Rectal smooth muscle tissue (tissue), 1 donor: Measurements from ENCODE around the gene PCMT1.

Experiments
- H3K27ac ChIP-seq: one replicate; pipeline ENCODE4 v1.7.0; 2013; ENCODE audit warnings: low read depth, low read length, inconsistent platforms
- H3K27me3 ChIP-seq: one replicate; pipeline ENCODE4 v1.7.0; 2013; ENCODE audit warnings: low read length; ENCODE audit not compliant: control insufficient read depth, insufficient read depth
- H3K36me3 ChIP-seq: one replicate; pipeline ENCODE4 v1.7.0; 2013; ENCODE audit warnings: low read length; ENCODE audit not compliant: control insufficient read depth, insufficient read depth
- H3K4me1 ChIP-seq: one replicate; pipeline ENCODE4 v1.7.0; 2013; ENCODE audit warnings: low read length; ENCODE audit not compliant: control insufficient read depth, insufficient read depth
- H3K4me3 ChIP-seq: one replicate; pipeline ENCODE4 v1.7.0; 2013; ENCODE audit warnings: low read length
- H3K9ac ChIP-seq: one replicate; pipeline ENCODE4 v1.7.0; 2013; ENCODE audit warnings: low read length

Gene PCMT1

GRCh38 chr6:149779644-149779963, 30.1 kb downstream of the PCMT1 start:
- Histone ChIP-seq H3K36me3 (peaks cover 8% of the 10 kb centered on the region), H3K4me1 (no peaks in the 10 kb centered on the region), H3K9ac (no peak overlapping the region), H3K4me3 (no peak overlapping the region), H3K27ac (no peak overlapping the region), H3K27me3 (no peaks in the 10 kb centered on the region)

GRCh38 chr6:149781715-149782114, 32.2 kb downstream of the PCMT1 start:
- Histone ChIP-seq H3K9ac (no peak overlapping the region), H3K27me3 (no peaks in the 10 kb centered on the region), H3K4me3 (no peak overlapping the region), H3K27ac (no peak overlapping the region), H3K36me3 (peaks cover 6% of the 10 kb centered on the region), H3K4me1 (no peaks in the 10 kb centered on the region)

GRCh38 chr6:149782337-149782736, 32.8 kb downstream of the PCMT1 start:
- no peaks in the 10 kb centered on the region for H3K4me1 ChIP-seq
- H3K9ac ChIP-seq = no peak overlapping the region
- H3K4me3 ChIP-seq = no peak overlapping the region
- peaks cover 6% of the 10 kb centered on the region for H3K36me3 ChIP-seq
- H3K27me3 ChIP-seq = no peaks in the 10 kb centered on the region
- no peak overlapping the region for H3K27ac ChIP-seq

- Histone ChIP-seq H3K36me3 (peaks cover 6% of the 10 kb centered on the region), H3K4me3 (no peak overlapping the region), H3K27ac (no peak overlapping the region), H3K27me3 (no peaks in the 10 kb centered on the region), H3K4me1 (no peaks in the 10 kb centered on the region), H3K9ac (no peak overlapping the region)
Measured at GRCh38 chr6:149783551-149783950, 34.0 kb downstream of the PCMT1 start.

- Histone ChIP-seq H3K27me3 (no peaks in the 10 kb centered on the region), H3K9ac (no peak overlapping the region), H3K36me3 (peaks cover 4% of the 10 kb centered on the region), H3K4me1 (no peaks in the 10 kb centered on the region), H3K27ac (no peak overlapping the region), H3K4me3 (no peak overlapping the region)
Measured at GRCh38 chr6:149806127-149806526, 56.6 kb downstream of the PCMT1 start.

GRCh38 chr6:149809798-149810197, 60.3 kb downstream of the PCMT1 start:
- Histone ChIP-seq H3K4me3 (no peak overlapping the region), H3K4me1 (no peaks in the 10 kb centered on the region), H3K36me3 (no peaks in the 10 kb centered on the region), H3K27me3 (no peaks in the 10 kb centered on the region), H3K9ac (no peak overlapping the region), H3K27ac (no peak overlapping the region)

GRCh38 chr6:149813351-149813750, 63.8 kb downstream of the PCMT1 start:
- Histone ChIP-seq H3K36me3 (no peaks in the 10 kb centered on the region), H3K27ac (no peak overlapping the region), H3K4me3 (no peak overlapping the region), H3K9ac (no peak overlapping the region), H3K27me3 (no peaks in the 10 kb centered on the region), H3K4me1 (no peaks in the 10 kb centered on the region)

- Histone ChIP-seq H3K27me3 (no peaks in the 10 kb centered on the region), H3K4me3 (no peak overlapping the region), H3K27ac (no peak overlapping the region), H3K4me1 (no peaks in the 10 kb centered on the region), H3K36me3 (no peaks in the 10 kb centered on the region), H3K9ac (no peak overlapping the region)
Measured at GRCh38 chr6:149815788-149816187, 66.2 kb downstream of the PCMT1 start.

GRCh38 chr6:149820506-149820905, 71.0 kb downstream of the PCMT1 start:
- Histone ChIP-seq H3K4me3 (no peak overlapping the region), H3K4me1 (no peaks in the 10 kb centered on the region), H3K36me3 (no peaks in the 10 kb centered on the region), H3K27me3 (no peaks in the 10 kb centered on the region), H3K9ac (no peak overlapping the region), H3K27ac (no peak overlapping the region)

- Histone ChIP-seq H3K9ac (no peak overlapping the region), H3K27me3 (no peaks in the 10 kb centered on the region), H3K4me1 (no peaks in the 10 kb centered on the region), H3K27ac (no peak overlapping the region), H3K4me3 (no peak overlapping the region), H3K36me3 (peaks cover 3% of the 10 kb centered on the region)
Measured at GRCh38 chr6:149821492-149821891, 72.0 kb downstream of the PCMT1 start.

GRCh38 chr6:149823013-149823412, 73.5 kb downstream of the PCMT1 start:
- Histone ChIP-seq H3K36me3 (peaks cover 3% of the 10 kb centered on the region), H3K27me3 (no peaks in the 10 kb centered on the region), H3K27ac (no peak overlapping the region), H3K4me3 (no peak overlapping the region), H3K4me1 (no peaks in the 10 kb centered on the region), H3K9ac (no peak overlapping the region)

GRCh38 chr6:149825292-149825691, 75.8 kb downstream of the PCMT1 start:
- Histone ChIP-seq H3K36me3 (peaks cover 3% of the 10 kb centered on the region), H3K27ac (no peak overlapping the region), H3K4me3 (no peak overlapping the region), H3K9ac (no peak overlapping the region), H3K4me1 (no peaks in the 10 kb centered on the region), H3K27me3 (no peaks in the 10 kb centered on the region)

- no peak overlapping the region for H3K4me3 ChIP-seq
- no peaks in the 10 kb centered on the region for H3K4me1 ChIP-seq
- peaks cover 5% of the 10 kb centered on the region for H3K36me3 ChIP-seq
- H3K9ac ChIP-seq = no peak overlapping the region
- no peaks in the 10 kb centered on the region for H3K27me3 ChIP-seq
- H3K27ac ChIP-seq = no peak overlapping the region
Measured at GRCh38 chr6:149830731-149831307, 81.3 kb downstream of the PCMT1 start.
